ENCODE measurements around the gene LYST.

The LYST gene

GRCh38 chr1:235892734-235893413 is 26.2 kb upstream of the LYST start:
- no peak for TF ChIP-seq FOXP2 (optimal IDR thresholded peaks at IDR 0.05; ENCODE audit: borderline replicate concordance, extremely low read depth, extremely low read length, insufficient read depth)
- no peak for TF ChIP-seq SIN3A (IDR thresholded peaks at IDR 0.05; ENCODE audit: borderline replicate concordance, insufficient read depth, low read length)
- TF ChIP-seq REST (IDR thresholded peaks at IDR 0.05; ENCODE audit: insufficient read depth in 1 of 2, low read depth in 2 of 2, low read length in 2 of 2): no peak
- TF ChIP-seq POLR2AphosphoS5 (IDR thresholded peaks at IDR 0.05; ENCODE audit: low read depth, low read length): no peak
- no peak for TF ChIP-seq TAF1 (IDR thresholded peaks at IDR 0.05; ENCODE audit: borderline replicate concordance, insufficient read depth, low read length)

GRCh38 chr1:235892202-235892601 is 25.5 kb upstream of the LYST start:
- TF ChIP-seq SIN3A (IDR thresholded peaks at IDR 0.05; ENCODE audit: borderline replicate concordance, insufficient read depth, low read length) (no peak), REST (IDR thresholded peaks at IDR 0.05; ENCODE audit: insufficient read depth in 1 of 2, low read depth in 2 of 2, low read length in 2 of 2) (no peak), FOXP2 (optimal IDR thresholded peaks at IDR 0.05; ENCODE audit: borderline replicate concordance, extremely low read depth, extremely low read length, insufficient read depth) (no peak), TAF1 (IDR thresholded peaks at IDR 0.05; ENCODE audit: borderline replicate concordance, insufficient read depth, low read length) (no peak), POLR2AphosphoS5 (IDR thresholded peaks at IDR 0.05; ENCODE audit: low read depth, low read length) (no peak)

GRCh38 chr1:235888119-235888643 is 21.5 kb upstream of the LYST start:
- TF ChIP-seq REST (IDR thresholded peaks at IDR 0.05; ENCODE audit: insufficient read depth in 1 of 2, low read depth in 2 of 2, low read length in 2 of 2) (no peak), FOXP2 (optimal IDR thresholded peaks at IDR 0.05; ENCODE audit: borderline replicate concordance, extremely low read depth, extremely low read length, insufficient read depth) (no peak), TAF1 (IDR thresholded peaks at IDR 0.05; ENCODE audit: borderline replicate concordance, insufficient read depth, low read length) (no peak), POLR2AphosphoS5 (IDR thresholded peaks at IDR 0.05; ENCODE audit: low read depth, low read length) (no peak), SIN3A (IDR thresholded peaks at IDR 0.05; ENCODE audit: borderline replicate concordance, insufficient read depth, low read length) (no peak)

GRCh38 chr1:235887676-235888075 is 21.0 kb upstream of the LYST start:
- TF ChIP-seq POLR2AphosphoS5 (IDR thresholded peaks at IDR 0.05; ENCODE audit: low read depth, low read length) (no peak), TAF1 (IDR thresholded peaks at IDR 0.05; ENCODE audit: borderline replicate concordance, insufficient read depth, low read length) (no peak), REST (IDR thresholded peaks at IDR 0.05; ENCODE audit: insufficient read depth in 1 of 2, low read depth in 2 of 2, low read length in 2 of 2) (no peak), SIN3A (IDR thresholded peaks at IDR 0.05; ENCODE audit: borderline replicate concordance, insufficient read depth, low read length) (no peak), FOXP2 (optimal IDR thresholded peaks at IDR 0.05; ENCODE audit: borderline replicate concordance, extremely low read depth, extremely low read length, insufficient read depth) (no peak)

Data from PFSK-1 (cell line).